Transverse colon (tissue), 4 donors: ENCODE measurements around the gene COG2. TPM values are rescaled to one million over a fixed set of nuclear protein-coding genes. Genes with fewer than 3 reads are reported as not detected.

Source experiments
- DNase-seq: peaks from one replicate; pipeline ENCODE4 v3.0.0-alpha.2; 2019
- H3K27ac ChIP-seq, 4 donors: fragments of 200-600 bp; sonication (generic); 2 replicates each; pipeline ENCODE4 v1.5.1; 2016 to 2018; ENCODE audit warnings: inconsistent platforms in 4 of 4
- H3K27me3 ChIP-seq: fragments of 200-600 bp; sonication (generic); 2 replicates; pipeline ENCODE4 v1.5.1; 2017; ENCODE audit warnings: inconsistent platforms
- H3K36me3 ChIP-seq, 4 donors: fragments of 200-600 bp; sonication (generic); 2 replicates each; pipeline ENCODE4 v1.5.1; 2017 to 2019; ENCODE audit warnings: inconsistent platforms in 4 of 4
- H3K4me1 ChIP-seq, 4 donors: fragments of 200-600 bp; sonication (generic); 2 replicates each; pipeline ENCODE4 v1.5.1; 2017 to 2020; ENCODE audit warnings: inconsistent platforms in 4 of 4
- H3K4me3 ChIP-seq, 4 donors: fragments of 200-600 bp; sonication (generic); 1 replicate in 1 of 4; 2 replicates in 3 of 4; pipeline versions ENCODE4 v1.5.1 to v1.6.1; 2017 to 2019; ENCODE audit warnings: inconsistent platforms in 4 of 4
- H3K9me3 ChIP-seq, 2 donors: fragments of 200-600 bp; sonication (generic); 2 replicates each; pipeline ENCODE4 v1.5.1; 2017 to 2019; ENCODE audit warnings: inconsistent platforms in 2 of 2
- CTCF ChIP-seq, 5 experiments: fragments of 200-600 bp in 3 of 5; fragments of 450-650 bp in 2 of 5; sonication (generic) in 3 of 5; IDR thresholded peaks; 1 replicate in 2 of 5; 2 replicates in 3 of 5; pipeline ENCODE4 v1.5.1; 2016 to 2017; ENCODE audit warnings: antibody characterized with exemption in 5 of 5, inconsistent platforms in 3 of 5, mild to moderate bottlenecking in 2 of 5, moderate library complexity in 1 of 5
- EP300 ChIP-seq: sonication (generic); formaldehyde crosslinking; IDR thresholded peaks from one replicate; pipeline ENCODE4 v1.6.1; 2017; ENCODE audit warnings: antibody characterized with exemption, low read depth
- POLR2A ChIP-seq: fragments of 450-650 bp; IDR thresholded peaks from one replicate; pipeline ENCODE4 v1.6.1; 2016; ENCODE audit warnings: antibody characterized with exemption, mild to moderate bottlenecking, moderate library complexity
- POLR2AphosphoS5 ChIP-seq, 3 donors: sonication (generic); formaldehyde crosslinking; IDR thresholded peaks; one replicate each; pipeline ENCODE4 v1.6.1; 2016; ENCODE audit warnings: antibody characterized with exemption in 3 of 3
- WGBS, 2 donors: methylation state at CpG; one replicate each; pipeline ENCODE4 v1.1.5; 2018; ENCODE audit warnings: low coverage in 1 of 2; 5-methylcytosine and 5-hydroxymethylcytosine counted together
- in situ Hi-C, 4 donors: fragments of 200-750 bp; cut with MboI; loops; one replicate each; pipeline versions ENCODE4 v1.15.0 to v1.15.1; 2017; ENCODE audit warnings: low sequenced_read_pairs in 3 of 4, low pct_ligation_motif_present in 1 of 4, low pct_unique_long_range_greater_than_20kb in 1 of 4
- intact Hi-C: fragments of 100-400 bp; cut with DNase I; formaldehyde crosslinking; loops from one replicate; pipeline ENCODE4 v1.15.1; 2023; ENCODE audit warnings: low total_unique reads
- total RNA-seq, 4 donors: library from RNA; depleted of rRNA; stranded (reverse); fragments of >200 nt; gene quantifications; one replicate each; pipeline ENCODE4 v1.1.0, GENCODE V29; 2016

Gene COG2
- 10 to 100 TPM; 14.3 to 43.3 (median 29.2) TPM for total RNA-seq

GRCh38 chr1:230642263-230642959 is at the start of gene COG2:
COG2 (plus strand) TSS chr1:230642481; CDS start chr1:230642607, 126 bp downstream.
- Histone ChIP-seq H3K4me1 (peaks cover 14 to 29% (median 21%) of the 10 kb centered on the region in 4 donors), H3K27ac (peak within 1 kb of the TSS; percentile 86 to 92 (median 91)), H3K4me3 (peak within 1 kb of the TSS; percentile 73 to 82 (median 77)), H3K9me3 (no peaks in the 10 kb centered on the region), H3K36me3 (no peaks in the 10 kb centered on the region), H3K27me3 (no peaks in the 10 kb centered on the region)
- intact Hi-C loops (no loop called here), in situ Hi-C loops (no loop called here)
- WGBS, 2 donors = 0% methylated on average over 15 of the region's 62 CpGs; no CpG with 5 or more reads in 1 of the 2 donors
- TF ChIP-seq EP300 (no peak), POLR2AphosphoS5 (IDR thresholded peaks at IDR 0.05) (peak; percentile 54 to 89 (median 84)), POLR2A (peak; percentile 78), CTCF (IDR thresholded peaks at IDR 0.05) (peak; percentile 95 to 100 (median 100))
- DNase-seq = peak; percentile 95

- in situ Hi-C loops = no loop called here
- H3K4me3 ChIP-seq = no peak overlapping the region
- WGBS, 2 donors = 39 to 100% methylated on average over 1 to 2 of the region's 2 CpGs
- H3K27ac ChIP-seq = no peak overlapping the region
- H3K36me3 ChIP-seq = no peaks in the 10 kb centered on the region
- peaks cover 0 to 17% (median 5%) of the 10 kb centered on the region in 4 donors for H3K4me1 ChIP-seq
- TF ChIP-seq POLR2AphosphoS5 (IDR thresholded peaks at IDR 0.05) (no peak), CTCF (IDR thresholded peaks at IDR 0.05) (no peak), POLR2A (no peak), EP300 (no peak)
- no peaks in the 10 kb centered on the region for H3K27me3 ChIP-seq
- intact Hi-C loops = no loop called here
- no peak for DNase-seq
- no peaks in the 10 kb centered on the region for H3K9me3 ChIP-seq
Measured at GRCh38 chr1:230592848-230593414, 49.4 kb upstream of the COG2 start.

GRCh38 chr1:230594214-230594773 is 48.0 kb upstream of the COG2 start:
- DNase-seq = peak; percentile 32

More at GRCh38 chr1:230594214-230594773, 48.0 kb upstream of the COG2 start:
- Histone ChIP-seq H3K9me3 (no peaks in the 10 kb centered on the region), H3K4me3 (no peak overlapping the region), H3K27ac (no peak overlapping the region), H3K27me3 (no peaks in the 10 kb centered on the region), H3K36me3 (no peaks in the 10 kb centered on the region), H3K4me1 (peaks cover 0 to 17% (median 8%) of the 10 kb centered on the region in 4 donors)
- intact Hi-C loops (no loop called here), in situ Hi-C loops (no loop called here)
- TF ChIP-seq CTCF (IDR thresholded peaks at IDR 0.05) (no peak), POLR2A (no peak)
- WGBS, 2 donors = 88% methylated on average over 1 of the region's 1 CpG; no CpG with 5 or more reads in 1 of the 2 donors
